HUES64 (cell line): ENCODE results near the gene RPS19.

Source experiments
- H3K27ac ChIP-seq: 2 replicates; pipeline ENCODE4 v1.7.0; 2013; ENCODE audit warnings: low read depth, low read length, inconsistent platforms
- H3K27me3 ChIP-seq: 2 replicates; pipeline ENCODE4 v1.6.1; 2013; ENCODE audit warnings: mild to moderate bottlenecking, low read length; ENCODE audit not compliant: insufficient read depth
- H3K36me3 ChIP-seq: 2 replicates; pipeline ENCODE4 v1.6.1; 2013; ENCODE audit warnings: mild to moderate bottlenecking, low read length; ENCODE audit not compliant: insufficient read depth
- H3K4me1 ChIP-seq: 2 replicates; pipeline ENCODE4 v1.6.1; 2013; ENCODE audit warnings: mild to moderate bottlenecking, low read length, moderate library complexity; ENCODE audit not compliant: insufficient read depth
- H3K4me3 ChIP-seq: 2 replicates; pipeline ENCODE4 v1.5.1; 2013; ENCODE audit warnings: mild to moderate bottlenecking, low read length, moderate library complexity
- H3K9ac ChIP-seq: 2 replicates; pipeline ENCODE4 v1.6.1; 2013; ENCODE audit warnings: mild to moderate bottlenecking, low read depth, low read length
- H3K9me3 ChIP-seq: 2 replicates; pipeline ENCODE4 v1.6.1; 2013; ENCODE audit warnings: low read depth, low read length; ENCODE audit not compliant: insufficient read depth
- WGBS: fragments of 150-250, 120-280 bp; methylation state at CpG from one replicate; pipeline ENCODE4 v1.1.7; 2013; ENCODE audit warnings: missing lambda C conversion rate; 5-methylcytosine and 5-hydroxymethylcytosine counted together

Gene RPS19

DNA sequence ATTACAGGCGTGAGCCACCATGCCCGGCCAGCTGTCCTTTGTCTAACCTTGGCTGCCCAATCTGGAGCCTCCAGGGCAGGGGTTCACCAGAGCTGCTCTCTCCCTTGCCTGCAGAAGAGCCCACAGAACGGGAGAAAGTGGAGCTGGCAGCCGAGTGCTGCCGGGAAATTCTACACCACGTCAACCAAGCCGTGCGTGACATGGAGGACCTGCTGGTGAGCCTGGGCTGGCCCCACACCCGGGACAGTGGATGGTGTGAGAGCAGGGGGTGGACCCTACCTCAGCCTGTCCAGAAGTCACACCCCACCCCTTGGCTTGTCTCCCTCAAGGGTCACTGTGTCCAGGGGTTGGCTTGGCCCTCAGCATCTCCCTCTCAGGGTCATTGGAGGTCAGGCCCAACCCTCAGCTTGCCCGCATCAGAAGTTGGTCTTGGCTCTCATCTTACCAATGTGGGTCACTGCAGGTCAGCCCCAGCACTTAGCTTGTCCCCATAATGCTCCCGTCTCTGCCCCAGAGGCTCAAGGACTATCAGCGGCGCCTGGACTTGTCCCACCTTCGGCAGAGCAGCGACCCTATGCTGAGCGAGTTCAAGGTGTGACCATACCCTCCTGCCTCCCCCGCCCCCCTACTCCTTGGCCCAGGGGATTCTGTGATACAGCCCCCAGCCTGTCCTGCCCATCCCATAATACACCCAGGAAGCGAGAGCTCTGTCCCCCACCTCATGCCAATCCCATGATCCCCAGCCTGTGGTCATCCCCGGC lies 43.3 kb downstream of the RPS19 start:
- H3K36me3 ChIP-seq = peaks cover 51% of the 10 kb centered on the region
- WGBS = 96% methylated on average over 19 of the region's 19 CpGs
- no peak overlapping the region for H3K9ac ChIP-seq
- H3K4me1 ChIP-seq = no peaks in the 10 kb centered on the region
- no peaks in the 10 kb centered on the region for H3K9me3 ChIP-seq
- no peak overlapping the region for H3K4me3 ChIP-seq
- no peak overlapping the region for H3K27ac ChIP-seq
- no peaks in the 10 kb centered on the region; the same call in 1 of the 2 replicates for H3K27me3 ChIP-seq

GRCh38 chr19:41904118-41904870 lies 44.2 kb downstream of the RPS19 start:
- H3K27me3 ChIP-seq = peaks cover 6% of the 10 kb centered on the region; the same call in 1 of the 2 replicates
- H3K4me3 ChIP-seq = no peak overlapping the region
- no peaks in the 10 kb centered on the region for H3K4me1 ChIP-seq
- no peak overlapping the region for H3K9ac ChIP-seq
- H3K9me3 ChIP-seq = no peaks in the 10 kb centered on the region
- 92% methylated on average over 30 of the region's 30 CpGs for WGBS
- H3K27ac ChIP-seq = no peak overlapping the region
- peaks cover 42% of the 10 kb centered on the region for H3K36me3 ChIP-seq

GRCh38 chr19:41905273-41906002 lies 45.4 kb downstream of the RPS19 start:
- H3K27me3 ChIP-seq = peaks cover 17% of the 10 kb centered on the region
- WGBS = 94% methylated on average over 24 of the region's 24 CpGs
- no peak overlapping the region for H3K9ac ChIP-seq
- H3K27ac ChIP-seq = no peak overlapping the region
- peaks cover 37% of the 10 kb centered on the region for H3K36me3 ChIP-seq
- no peaks in the 10 kb centered on the region for H3K9me3 ChIP-seq
- no peak overlapping the region for H3K4me3 ChIP-seq
- H3K4me1 ChIP-seq = no peaks in the 10 kb centered on the region

DNA sequence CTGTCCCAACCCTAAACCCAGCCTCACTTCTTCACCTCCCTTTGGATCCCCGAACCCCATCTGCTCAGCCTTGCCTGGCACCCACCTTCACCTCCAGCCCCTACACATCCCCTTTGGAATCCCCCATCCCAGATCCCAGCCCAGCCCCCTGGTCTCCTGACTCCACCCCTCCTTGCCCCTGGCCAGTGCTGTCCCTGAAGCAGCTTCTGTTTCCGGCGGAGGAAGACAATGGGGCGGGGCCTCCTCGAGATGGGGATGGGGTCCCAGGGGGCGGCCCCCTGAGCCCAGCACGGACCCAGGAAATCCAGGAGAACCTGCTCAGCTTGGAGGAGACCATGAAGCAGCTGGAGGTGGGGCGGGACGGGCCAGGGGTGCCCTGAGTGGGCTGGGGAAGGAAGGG lies 46.2 kb downstream of the RPS19 start:
- Histone ChIP-seq H3K36me3 (peaks cover 35% of the 10 kb centered on the region), H3K9ac (no peak overlapping the region), H3K4me3 (no peak overlapping the region), H3K4me1 (no peaks in the 10 kb centered on the region), H3K27ac (no peak overlapping the region), H3K9me3 (no peaks in the 10 kb centered on the region), H3K27me3 (peaks cover 25% of the 10 kb centered on the region)
- WGBS = 74% methylated on average over 9 of the region's 9 CpGs

- H3K4me1 ChIP-seq = no peaks in the 10 kb centered on the region
- no peak overlapping the region for H3K27ac ChIP-seq
- H3K36me3 ChIP-seq = peaks cover 27% of the 10 kb centered on the region
- no peak overlapping the region for H3K9ac ChIP-seq
- no peaks in the 10 kb centered on the region for H3K9me3 ChIP-seq
- WGBS = 89% methylated on average over 18 of the region's 21 CpGs
- H3K27me3 ChIP-seq = peaks cover 34% of the 10 kb centered on the region
- no peak overlapping the region for H3K4me3 ChIP-seq
These were observed 47.0 kb downstream of the RPS19 start for GRCh38 chr19:41906916-41907680.

DNA sequence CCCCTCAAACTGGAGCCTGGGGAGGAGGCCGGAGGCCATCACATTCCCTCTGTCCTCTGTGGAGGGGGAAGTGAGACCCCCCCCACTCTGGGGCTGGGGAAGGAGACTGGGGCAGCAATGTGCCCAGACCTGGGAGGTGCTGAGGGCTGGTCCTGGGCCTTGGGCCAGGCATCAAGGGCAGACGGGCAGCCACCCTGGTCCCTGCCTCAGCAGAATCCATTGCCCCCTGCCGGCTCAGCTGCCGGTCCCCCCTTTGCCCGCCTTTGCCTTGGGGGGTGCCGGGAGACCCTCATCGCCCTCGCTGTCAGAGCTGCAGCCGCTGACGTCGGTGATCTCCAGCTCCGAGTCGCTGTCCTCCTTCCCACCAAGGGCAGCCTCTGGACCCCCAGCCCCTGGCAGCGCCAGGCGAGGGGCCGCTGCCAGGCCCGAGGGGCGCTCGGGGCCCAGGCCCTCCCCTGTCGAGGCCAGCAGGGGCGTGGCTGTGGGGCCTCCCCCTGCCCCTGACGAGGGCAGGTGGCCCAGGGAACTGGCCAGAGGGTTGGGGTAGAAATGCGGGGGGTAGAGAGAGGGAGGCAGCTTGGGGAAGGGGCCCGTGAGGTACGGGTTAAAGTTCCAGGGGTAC lies 48.0 kb downstream of the RPS19 start:
- H3K4me3 ChIP-seq = no peak overlapping the region
- 89% methylated on average over 25 of the region's 25 CpGs for WGBS
- no peak overlapping the region for H3K27ac ChIP-seq
- no peaks in the 10 kb centered on the region for H3K9me3 ChIP-seq
- peaks cover 44% of the 10 kb centered on the region for H3K27me3 ChIP-seq
- H3K36me3 ChIP-seq = peaks cover 17% of the 10 kb centered on the region
- H3K4me1 ChIP-seq = peaks cover 4% of the 10 kb centered on the region; the same call in 1 of the 2 replicates
- H3K9ac ChIP-seq = no peak overlapping the region

GRCh38 chr19:41908724-41909464 lies 48.8 kb downstream of the RPS19 start:
- peaks cover 52% of the 10 kb centered on the region for H3K27me3 ChIP-seq
- H3K9me3 ChIP-seq = no peaks in the 10 kb centered on the region
- H3K27ac ChIP-seq = no peak overlapping the region
- H3K36me3 ChIP-seq = peaks cover 12% of the 10 kb centered on the region; the same call in 1 of the 2 replicates
- no peak overlapping the region for H3K4me3 ChIP-seq
- H3K9ac ChIP-seq = no peak overlapping the region
- peaks cover 4% of the 10 kb centered on the region; the same call in 1 of the 2 replicates for H3K4me1 ChIP-seq
- 88% methylated on average over 9 of the region's 11 CpGs for WGBS

DNA sequence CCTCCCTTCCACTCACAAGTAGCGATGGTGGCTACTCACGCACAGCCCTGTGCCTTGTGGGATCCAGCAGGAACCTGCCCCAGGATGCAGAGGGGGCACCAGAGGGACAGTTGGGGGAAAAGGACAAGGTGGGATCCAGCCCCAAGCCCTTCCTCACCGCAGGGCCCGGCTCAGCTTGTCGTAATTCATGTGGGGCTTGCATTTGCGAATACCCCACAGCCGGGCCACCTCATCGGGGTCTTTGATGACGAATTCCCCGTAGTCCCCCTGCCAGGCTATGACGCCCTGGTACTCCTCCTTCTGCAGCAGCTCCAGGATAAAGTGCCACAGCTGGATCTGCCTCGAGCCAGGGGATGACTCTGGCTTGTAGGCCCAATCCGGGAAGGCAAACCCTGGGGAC lies 49.7 kb downstream of the RPS19 start:
- WGBS = 67% methylated on average over 13 of the region's 13 CpGs
- Histone ChIP-seq H3K36me3 (peaks cover 5% of the 10 kb centered on the region; the same call in 1 of the 2 replicates), H3K9me3 (no peaks in the 10 kb centered on the region), H3K27ac (no peak overlapping the region), H3K27me3 (peaks cover 60% of the 10 kb centered on the region), H3K4me1 (peaks cover 4% of the 10 kb centered on the region; the same call in 1 of the 2 replicates), H3K9ac (no peak overlapping the region), H3K4me3 (no peak overlapping the region)

- H3K9ac ChIP-seq = no peak overlapping the region
- no peaks in the 10 kb centered on the region for H3K9me3 ChIP-seq
- no peak overlapping the region for H3K4me3 ChIP-seq
- no peak overlapping the region for H3K27ac ChIP-seq
- H3K27me3 ChIP-seq = peaks cover 67% of the 10 kb centered on the region
- peaks cover 4% of the 10 kb centered on the region; the same call in 1 of the 2 replicates for H3K4me1 ChIP-seq
- peaks cover 3% of the 10 kb centered on the region; the same call in 1 of the 2 replicates for H3K36me3 ChIP-seq
- WGBS = 77% methylated on average over 12 of the region's 12 CpGs
These were observed 50.4 kb downstream of the RPS19 start for GRCh38 chr19:41910240-41910991.
